Retina (tissue), 1 donor: Measurements from ENCODE around the gene CASD1.

Experiments used
- DNase-seq: peaks from one replicate; pipeline ENCODE4 v3.0.0-alpha.2; 2016

The CASD1 gene

DNA sequence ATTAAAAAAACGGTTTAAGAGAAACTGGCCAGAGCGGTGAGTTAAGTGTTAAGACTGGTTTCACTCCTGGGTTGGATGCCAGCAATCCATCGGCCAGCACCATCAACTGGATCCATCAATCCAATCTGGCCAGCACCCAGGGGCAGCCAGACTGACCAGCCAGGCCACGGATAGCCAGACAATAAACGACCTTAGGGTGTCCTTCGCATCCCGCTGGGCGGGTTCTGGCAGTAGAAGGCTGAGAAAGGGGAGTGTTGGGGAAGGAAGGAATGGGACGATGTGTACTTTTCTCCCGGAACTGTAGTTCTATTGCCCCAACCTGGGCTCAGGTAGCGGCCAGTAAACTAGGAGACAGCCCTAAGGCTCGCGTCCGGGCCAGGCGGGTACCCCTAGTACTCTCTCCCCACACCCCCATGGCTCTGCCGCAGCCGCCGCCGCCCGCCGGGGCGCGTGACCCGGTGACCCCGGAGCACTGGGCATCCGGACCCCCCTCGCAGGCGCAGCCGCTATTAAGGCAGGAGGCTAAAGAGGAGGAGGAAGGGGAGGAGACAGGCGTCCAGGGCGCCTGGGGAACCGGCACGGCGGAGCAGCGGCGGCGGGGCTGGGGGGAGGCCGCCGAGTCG is at the start of gene CASD1:
Gene CASD1 (plus strand): TSS at position 546 of the 623 bp plus-strand sequence. CDS start 276 bp downstream, outside the sequence.
- peak; percentile 85 for DNase-seq

DNA sequence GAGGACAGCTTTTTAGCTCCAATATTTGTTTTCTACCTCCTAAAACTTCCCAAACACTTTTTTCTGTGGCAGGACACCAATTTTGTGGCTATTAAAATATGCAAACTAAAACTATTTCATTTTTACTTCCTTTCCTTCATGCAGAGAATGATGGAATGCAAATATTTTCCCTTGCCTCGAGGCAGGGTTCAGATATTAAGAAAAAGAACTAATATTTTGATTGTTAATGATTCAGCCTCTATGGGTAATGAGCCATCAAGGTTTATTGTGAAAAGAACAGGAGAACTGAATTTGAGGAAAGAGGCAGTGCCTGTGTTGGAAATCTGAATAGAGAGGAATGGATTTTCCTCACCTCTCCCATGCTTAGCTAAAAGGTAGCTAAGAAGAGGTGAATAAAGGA is 43.1 kb upstream of the CASD1 start:
- no peak for DNase-seq

DNA sequence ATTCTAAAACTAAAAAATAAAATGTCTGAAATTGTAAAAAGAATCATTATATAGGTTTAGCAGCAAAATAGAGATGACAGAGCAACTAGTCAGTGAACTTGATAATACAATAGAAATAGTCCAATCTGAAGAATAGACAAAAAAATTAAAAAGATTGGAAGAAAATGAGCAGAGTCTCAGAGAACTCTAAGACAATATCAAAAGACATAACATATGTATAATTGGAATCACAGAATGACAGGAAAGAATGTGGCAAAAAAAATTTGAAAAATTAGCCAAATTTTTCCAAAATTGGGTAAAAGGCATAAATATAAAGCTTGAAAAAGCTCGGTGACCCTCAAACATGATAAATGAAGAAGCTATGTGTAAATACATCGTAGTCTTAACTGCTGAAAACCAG is 38.0 kb upstream of the CASD1 start:
- DNase-seq = no peak

DNA sequence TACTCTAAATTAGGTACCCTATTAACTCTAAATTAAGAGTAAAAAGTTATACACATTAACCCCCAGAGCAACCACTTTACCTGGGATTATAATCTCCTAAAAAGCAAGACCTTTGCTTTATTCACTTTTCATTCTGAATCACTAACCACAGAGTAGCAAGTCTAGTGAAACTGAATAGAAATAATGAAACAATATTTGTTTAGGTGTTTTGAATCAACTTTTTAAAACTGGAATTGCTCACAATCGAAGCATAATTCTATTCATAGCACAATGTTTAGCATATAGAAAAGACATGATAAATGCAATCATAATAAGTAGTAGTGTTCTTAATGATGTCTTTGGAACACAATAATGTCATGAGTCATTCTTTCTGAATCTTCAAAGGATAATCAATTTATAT is 37.0 kb upstream of the CASD1 start:
- no peak for DNase-seq

DNA sequence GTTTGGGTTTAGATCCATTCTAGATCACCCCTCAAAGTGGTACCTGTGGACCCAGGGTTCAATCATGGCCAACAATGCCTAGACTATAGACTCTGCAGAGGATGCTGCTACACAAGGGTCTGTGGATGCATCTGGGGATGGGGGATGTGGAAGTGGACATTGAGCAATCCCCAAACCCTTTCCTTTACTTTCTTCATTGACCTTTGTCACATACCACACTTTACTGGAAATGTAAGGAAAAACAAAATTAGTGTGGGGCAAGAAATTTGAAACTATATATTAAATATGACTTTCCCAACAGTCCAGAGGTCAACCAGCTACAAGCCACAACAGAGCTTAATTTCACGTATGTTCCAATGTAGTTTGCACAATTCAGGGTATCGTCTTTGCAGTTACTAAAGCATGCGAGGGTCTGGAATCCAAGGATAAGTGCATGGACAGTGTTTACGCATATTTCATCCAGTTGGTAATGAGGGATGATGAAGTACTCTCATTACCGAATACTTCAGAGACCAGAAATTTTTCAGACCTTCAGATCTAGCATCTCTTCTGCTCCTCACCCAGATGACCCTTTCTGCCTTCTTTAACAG is 33.3 kb upstream of the CASD1 start:
- DNase-seq = no peak

DNA sequence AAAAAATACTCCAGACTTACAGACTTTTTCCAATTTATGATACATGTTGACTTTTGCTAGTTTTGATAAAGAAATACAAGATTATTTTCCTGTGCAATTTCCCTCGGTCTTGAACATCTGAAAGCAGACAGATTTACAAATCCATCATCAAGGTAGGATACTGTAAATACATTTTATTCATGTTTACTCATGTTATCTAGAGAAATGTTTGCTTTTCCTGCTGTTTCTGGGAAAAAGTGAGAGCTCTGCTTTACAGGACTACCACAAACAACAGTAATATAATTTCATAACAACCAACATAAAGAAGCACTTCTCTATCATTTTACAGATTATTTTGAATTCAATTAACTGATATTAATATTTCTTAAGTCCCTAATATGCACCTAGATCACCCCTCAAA is 31.7 kb upstream of the CASD1 start:
- DNase-seq = no peak

DNA sequence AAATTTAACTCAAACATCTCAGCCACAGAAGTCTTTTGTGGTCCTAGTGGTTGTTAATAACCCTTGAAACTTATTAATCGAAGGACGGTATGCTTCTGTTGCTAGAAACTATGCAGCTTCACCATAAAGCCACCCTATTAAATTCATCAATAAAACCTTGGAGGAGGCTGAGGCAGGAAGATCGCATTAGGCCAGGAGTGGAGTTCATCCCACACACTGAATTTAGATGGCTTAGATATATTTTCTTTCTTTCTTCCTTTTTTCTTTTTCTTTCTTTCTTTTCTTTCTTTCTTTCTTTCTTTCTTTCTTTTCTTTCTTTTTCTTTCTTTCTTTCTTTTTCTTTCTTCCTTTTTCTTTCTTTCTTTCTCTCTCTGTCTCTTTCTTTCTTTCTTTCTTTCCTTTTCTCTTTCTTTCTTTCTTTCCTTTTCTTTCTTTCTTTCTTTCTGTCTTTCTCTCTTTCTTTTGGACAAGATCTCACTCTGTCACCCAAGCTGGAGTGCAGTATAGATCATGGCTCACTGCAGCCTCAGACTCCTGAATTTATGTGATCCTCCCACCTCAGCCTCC is 30.9 kb upstream of the CASD1 start:
- no peak for DNase-seq

DNA sequence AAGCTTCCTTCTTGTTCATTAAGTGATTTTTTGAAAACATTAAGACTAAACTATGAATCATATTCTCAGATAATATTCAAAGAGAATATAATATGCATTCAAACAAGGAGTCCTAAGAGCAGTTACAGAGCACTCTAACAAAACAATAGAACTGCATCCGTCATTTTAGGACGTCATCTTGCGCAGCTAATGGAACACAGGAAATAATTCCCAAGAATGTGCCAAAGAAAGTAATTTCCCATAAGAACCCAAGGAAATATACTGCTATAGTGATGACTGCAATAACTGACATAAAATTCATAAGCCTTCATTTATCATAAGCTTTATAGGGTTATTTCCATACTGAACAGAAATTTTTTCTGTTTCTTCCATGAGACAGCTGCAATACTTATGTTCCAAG is 28.3 kb upstream of the CASD1 start:
- DNase-seq = no peak

DNA sequence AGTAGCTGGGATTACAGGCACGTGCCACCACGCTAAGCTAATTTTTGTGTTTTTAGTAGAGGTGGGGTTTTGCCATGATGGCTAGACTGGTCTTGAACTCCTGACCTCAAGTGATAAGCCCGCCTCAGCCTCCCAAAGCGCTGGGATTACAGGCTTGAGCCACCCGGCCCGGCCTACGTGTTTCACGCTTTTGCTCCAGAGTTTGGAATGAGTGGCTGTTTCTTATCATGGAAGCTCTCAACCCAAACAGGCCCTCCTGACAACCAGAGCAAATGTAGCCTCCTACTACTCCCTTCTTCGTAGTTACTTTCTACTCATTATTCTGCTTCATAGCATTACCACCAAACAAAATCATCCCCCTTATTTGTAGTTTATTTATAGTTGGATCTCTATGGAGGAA is 26.8 kb upstream of the CASD1 start:
- no peak for DNase-seq

DNA sequence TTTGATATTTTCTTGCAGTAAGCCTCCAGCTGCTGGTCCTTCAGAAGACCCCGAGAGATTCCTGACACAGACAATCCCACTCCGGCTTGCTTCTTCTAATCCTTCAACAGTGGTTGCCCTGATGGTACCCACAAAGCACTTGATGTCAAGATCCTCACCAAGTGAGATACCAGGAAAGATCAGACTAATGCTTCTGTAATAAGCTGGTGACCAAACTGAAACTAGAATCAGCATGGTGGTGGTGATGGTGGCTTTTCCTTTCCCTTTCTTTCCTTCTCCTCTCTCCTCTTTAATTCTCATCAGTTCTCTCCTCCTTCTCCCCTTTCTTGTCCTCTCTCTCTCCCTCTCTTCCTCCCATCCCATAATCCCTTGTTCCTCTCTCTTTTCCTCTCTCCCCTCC is 25.8 kb upstream of the CASD1 start:
- DNase-seq = no peak

DNA sequence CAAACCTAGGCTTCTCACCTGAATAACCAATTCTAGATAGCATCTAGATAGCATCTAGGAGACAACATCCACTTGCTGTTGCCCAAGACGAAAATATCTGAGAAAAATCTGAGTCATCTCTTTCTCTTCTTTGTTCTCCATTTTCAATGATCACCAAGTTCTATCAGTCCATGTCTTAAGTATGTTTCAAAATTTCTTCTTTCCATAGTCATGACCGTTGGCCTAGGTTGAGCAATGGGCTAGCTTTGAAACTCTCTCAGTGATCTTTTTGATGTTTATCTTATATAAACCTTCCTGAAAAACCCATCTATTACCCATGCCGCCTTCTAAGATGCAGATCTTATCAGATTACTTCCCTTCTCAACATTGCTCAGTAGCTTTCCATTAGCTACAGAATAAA is 23.4 kb upstream of the CASD1 start:
- DNase-seq = no peak

DNA sequence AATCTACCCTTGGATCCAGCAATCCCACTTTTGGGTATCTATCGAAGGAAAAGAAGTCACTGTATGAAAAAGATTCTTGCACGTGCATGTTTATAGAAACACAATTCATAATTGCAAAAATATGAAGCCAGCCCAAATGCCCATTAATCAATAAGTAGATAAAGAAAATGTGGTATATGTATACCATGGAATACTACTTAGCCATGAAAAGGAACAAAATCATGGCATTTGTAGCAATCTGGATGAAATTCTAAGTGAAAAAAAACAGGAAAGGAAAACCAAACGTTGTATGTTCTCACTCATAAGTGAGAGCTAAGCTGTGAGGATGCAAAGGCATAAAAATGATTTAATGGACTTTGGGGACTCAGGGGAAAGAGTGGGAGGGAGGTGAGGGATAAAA is 18.2 kb upstream of the CASD1 start:
- DNase-seq = no peak

DNA sequence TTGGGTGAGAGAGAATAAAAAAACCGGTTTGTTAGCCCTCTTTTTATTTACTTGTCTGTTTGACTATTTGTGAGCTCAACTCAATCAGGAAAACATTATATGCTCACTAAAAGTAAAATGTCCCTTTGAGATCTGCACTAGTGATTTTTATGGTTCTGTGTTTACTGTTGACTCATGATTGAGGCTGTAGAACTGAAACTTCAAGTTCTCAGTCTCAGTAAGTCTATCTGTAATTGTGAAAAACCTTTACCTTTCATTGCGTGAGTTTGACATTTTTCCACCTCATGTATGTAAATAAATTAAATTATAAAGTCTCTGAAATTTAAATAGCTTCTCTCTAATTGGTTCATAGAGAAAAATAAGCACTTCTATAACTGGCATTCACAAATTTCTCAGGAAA is 17.0 kb upstream of the CASD1 start:
- DNase-seq = no peak

DNA sequence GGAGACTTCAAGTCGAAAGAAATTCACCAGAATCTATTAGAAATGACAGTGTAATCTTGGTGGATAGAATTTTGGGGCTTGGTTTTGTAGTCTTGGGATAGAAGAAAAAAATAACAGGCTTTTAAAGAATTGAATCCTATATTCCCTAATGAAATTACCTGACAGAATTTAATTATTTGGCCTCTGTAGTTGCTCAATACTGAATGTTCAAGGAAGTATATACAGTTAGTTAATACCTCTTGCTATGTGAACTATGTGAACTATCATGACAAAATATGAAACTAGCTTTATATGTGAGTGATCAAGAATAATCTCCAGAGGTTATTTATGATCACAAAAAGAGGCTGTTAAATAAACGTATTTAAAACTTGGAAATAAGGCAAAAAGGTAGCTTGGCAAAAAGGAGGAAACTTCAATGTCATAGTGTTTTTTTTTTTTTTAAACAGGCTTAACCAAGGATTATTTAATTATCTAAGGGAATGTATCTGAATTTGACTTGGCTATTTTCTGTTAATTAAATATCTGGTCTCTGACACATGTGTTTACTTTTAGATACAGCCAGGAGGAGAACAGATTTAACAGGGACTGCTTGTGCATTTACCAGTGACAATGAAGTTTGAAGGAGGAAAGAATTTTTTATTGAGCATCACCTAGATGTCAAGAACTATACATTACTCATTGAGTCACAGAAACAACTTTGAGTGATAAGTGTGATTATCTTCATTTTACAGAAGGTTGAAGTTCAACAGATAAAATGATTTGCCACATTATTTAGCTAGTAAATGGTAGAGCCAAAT is 11.5 kb upstream of the CASD1 start:
- DNase-seq = no peak

DNA sequence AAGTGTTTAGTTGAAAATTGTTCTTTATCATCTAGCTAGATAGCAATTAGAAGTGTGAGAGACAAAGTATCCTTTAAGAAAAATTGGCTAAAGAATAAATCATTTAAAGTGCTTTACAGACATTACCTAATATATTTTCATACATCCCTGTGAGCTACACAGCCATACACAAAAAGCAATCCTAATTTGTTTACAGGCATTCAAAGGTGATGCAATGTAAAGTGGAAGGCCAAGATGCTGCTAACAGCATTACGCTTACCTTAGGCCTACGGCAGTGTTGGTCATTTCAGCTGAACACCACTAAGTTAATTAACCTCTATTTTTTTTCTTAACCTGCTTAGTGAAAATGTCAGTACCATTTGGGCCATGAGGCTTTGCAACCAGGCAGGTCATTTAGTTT is 10.7 kb upstream of the CASD1 start:
- no peak for DNase-seq

DNA sequence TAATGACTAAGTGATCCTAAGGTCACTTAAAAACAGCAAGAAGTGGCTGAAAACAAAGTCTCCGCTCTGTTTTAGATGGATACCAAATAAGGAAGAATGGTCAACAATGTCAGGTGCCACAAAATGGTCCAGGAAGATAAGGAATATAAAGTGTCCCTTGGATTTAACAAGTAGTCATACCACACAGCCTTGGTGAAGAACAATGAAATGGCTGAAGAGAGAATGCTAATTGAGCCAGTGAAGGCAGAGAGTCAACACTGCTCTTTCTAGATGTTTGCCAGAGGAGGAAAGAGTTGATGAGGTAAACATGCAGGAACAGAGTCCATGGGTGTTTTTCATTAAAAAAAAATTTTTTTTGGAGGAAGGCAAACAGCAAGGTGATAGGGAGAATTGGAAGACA is 2.1 kb upstream of the CASD1 start:
- DNase-seq = no peak

DNA sequence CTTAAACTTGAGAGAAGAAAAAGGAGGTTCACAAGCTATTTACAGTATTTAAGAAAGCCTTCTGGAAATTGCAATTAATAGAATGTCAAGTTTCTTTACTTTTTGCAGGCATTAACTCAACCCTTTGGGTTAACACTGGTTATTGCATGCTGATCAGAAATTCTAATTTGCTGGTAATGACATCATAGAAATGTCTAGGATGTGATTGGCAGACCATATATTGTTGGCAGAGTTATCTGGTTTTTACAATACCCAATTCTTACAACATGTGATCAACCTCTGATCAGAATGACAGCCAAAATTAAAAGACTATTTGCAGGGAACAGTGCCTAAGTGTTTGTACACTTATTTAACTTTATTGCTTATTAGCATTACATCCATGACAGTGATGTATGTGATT is 1.6 kb upstream of the CASD1 start:
- DNase-seq = no peak

DNA sequence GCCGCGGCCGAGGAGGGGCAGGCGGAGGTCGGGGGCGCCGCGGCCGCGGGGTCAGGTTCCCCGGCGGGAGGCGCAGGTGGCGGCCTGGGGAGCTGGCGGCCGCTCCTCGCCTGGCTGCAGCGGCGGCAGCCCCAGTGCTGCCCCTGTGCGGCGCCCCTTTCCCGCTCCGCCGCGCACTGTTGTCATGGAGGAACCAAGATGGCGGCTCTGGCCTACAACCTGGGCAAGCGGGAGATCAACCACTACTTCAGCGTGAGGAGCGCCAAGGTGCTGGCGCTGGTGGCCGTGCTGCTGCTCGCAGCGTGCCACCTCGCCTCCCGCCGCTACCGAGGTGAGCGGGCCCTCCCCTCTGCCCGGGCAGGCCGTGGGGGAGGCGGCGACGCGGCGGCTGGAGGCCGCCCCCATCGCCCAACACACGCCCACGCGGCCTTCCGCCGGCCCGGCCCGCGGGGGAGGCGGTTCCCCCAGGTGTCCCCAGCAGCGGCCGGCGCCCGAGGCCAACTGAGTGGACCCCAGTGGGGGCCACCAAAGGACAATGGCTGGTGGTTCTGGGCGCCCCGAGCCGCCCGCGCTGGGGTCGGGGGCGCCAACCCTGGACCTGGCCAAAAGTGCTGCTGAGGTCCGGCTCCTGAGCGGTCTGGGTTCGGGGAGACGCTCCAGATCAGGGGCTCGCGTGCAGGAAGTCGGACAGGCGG is 425 bp downstream of the CASD1 start:
- peak; percentile 93 for DNase-seq

DNA sequence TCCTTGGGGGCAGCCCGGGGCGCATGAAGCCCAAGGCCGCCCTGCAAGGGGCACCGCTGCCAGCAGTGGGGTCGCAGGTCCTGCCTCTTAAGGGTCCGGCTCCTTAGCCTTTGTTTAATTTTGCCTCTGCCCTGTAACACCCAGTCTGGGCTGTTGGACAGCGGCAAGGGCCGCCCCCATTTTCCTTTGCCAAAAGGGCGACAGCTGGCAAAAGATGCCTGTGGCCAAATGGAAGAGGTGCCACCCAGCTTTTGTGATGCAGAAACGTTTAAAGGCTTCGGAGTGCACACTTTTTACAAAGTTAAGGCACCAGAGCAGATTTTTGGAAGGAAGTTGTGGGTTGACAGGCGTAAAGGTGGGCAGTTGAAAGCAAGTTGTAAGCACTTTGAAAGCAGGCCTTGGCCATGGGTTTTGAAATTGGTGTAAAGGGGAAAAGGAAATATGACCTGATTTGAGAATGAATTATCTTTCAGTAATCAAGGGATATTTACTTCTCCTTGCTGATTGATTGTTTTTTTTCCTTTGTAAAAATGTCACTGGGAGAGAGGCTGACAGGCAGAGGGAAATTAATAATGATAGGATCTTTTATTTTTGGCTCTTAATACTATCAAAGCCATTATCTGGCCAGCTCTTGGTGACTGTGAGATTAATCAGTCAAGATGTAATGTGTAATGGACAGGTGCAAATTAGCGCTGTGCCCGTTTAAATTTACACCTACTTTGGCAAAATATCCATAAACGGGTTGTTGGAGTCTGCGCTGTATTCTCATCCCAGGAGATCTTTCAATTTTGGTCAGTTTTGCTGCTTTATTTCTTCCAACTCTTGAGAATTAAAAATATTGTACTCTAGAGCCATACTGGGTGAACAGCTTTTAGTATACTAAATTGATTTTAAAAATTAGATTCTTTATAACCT is 1.2 kb downstream of the CASD1 start:
- peak; percentile 92 for DNase-seq

DNA sequence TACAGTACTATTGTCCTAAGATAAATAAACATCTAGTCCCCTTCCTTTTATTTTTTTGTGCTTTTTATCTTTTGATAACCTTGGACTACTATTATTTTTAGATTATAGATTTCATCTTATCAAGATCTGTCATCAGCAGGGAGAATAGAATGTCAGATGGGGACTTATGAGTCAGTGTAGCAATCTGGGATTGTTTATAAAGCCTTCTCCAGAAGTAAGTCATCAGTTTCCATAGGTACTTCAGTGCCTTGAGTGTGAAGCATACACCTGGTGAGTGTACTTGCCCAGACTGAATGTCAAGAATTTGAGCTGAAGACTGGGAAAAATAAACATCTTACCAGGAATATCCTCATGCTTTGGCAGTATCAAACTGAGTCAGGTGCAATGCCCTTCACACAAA is 2.1 kb downstream of the CASD1 start:
- DNase-seq = no peak

DNA sequence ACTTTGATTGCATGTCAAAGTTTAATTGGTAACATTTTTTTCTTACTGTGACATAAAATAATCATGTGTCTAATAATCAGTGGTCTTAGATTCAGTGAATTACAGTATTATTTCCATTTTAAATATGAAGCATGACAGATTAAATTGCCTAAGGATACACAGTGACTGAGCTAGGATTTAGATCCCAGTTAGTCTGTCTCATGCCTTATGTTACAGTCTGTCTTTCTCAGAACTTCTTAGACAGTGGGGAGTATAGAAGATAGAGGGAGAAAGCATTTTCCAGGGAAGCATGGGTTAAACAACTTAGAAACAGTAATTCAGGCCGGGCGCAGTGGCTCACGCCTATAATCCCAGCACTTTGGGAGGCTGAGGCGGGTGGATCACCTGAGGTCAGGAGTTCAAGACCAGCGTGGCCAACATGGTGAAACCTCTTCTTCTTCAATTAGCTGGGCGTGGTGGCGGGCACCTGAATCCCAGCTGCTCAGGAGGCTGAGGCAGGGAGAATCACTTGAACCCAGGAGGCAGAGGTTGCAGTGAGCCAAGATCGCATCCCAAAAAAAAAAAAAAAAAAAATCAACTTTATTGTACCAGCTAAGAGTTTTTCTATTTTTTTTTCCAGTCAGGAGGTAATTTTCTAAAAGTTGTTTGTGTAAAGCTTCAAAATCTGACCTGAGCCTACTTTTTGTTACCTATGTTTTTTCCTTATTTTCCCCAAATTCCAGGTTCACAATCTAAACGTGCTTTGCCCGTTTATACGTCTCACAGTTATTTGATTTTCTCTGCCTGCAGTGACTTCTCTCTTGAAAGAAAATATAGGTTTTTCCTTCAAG is 3.3 kb downstream of the CASD1 start:
- no peak for DNase-seq

DNA sequence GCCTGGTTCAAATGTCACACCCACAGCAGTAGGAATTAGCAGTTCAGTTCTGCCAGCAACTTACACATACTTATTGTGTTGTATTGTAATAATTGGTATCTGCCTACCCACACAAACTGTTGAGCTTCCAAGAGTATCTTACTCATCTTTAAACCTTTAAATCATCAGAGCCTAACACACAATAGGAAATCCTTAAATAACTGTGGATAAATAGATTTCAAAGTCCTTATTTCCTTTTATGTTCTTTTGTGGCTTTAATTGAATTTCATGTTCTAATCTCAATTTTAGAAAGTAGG is 3.9 kb downstream of the CASD1 start:
- no peak for DNase-seq
